Measurements from ENCODE around the gene STRADB. TPM values are rescaled to one million over a fixed set of nuclear protein-coding genes. Genes with fewer than 3 reads are reported as not detected.
"Not testable (repeated sequence)": the region's sequence is repeated elsewhere in the genome, so short reads cannot be mapped to it uniquely, and the experiment has no call there.

STRADB gene
- total RNA-seq, 1 experiment from 2014 or later: 14.1 TPM

DNA sequence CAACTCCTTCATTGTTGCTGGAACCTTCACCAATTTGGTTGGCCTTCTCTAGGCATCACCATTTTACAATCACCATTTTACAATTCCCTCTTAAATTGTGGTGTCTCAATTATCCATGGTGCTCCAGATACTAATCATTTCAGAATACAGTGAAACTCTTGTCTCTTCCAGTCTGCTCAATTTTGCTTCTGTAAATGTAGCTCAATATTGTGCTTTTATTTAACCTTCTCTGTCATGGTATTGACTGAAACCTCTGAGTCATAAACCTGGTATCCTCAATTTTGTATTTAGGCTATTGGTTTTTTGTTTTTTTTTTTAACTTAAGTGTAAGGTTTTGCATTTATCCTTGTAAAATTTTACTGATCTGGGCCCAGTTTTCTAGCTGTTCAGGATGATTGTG is 16.1 kb downstream of the STRADB start:
- no peak for DNase-seq (ENCODE audit: low read depth)

DNA sequence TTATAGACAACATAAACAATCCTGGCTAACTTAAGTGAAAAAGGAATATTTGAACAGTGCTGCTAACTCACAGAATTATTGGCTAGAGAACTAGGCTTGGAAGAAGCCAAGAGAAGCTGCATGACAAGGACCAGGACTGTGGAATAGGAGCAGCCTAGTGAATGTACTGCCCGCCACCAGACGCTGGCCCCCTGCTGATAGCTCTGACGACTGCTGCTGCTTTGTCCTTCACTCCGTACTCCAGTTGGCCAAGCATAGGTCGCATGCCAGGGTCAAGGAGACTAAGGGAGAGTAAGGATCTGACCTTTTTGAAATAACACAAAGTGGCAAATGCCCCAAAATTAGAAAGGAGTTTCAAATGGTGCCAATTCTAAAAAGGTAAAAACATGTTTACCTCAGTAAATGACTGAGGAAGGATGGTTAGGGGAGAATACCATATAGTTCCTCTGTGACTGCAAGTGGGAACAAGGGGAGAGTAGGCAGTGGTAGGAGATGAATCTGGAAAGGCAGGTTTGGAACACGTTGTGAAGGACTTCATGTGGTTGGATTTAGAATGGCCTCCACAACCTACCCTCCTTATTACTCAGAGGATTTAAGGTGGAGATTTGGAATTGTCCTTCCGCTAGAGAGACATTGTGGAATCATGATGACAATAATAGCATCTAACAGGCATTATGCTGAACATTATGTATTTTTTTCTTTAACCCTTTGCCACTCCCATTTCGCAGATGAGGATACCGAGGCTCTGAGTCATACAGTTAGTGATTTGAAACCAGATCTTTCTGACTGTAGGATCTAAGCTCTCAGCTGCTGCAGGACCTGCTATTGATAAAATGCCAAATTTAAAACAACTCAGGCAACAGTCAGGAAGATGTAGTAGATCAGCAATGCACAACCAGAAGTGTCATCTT is 19.5 kb downstream of the STRADB start:
- no peak for DNase-seq (ENCODE audit: low read depth)

DNA sequence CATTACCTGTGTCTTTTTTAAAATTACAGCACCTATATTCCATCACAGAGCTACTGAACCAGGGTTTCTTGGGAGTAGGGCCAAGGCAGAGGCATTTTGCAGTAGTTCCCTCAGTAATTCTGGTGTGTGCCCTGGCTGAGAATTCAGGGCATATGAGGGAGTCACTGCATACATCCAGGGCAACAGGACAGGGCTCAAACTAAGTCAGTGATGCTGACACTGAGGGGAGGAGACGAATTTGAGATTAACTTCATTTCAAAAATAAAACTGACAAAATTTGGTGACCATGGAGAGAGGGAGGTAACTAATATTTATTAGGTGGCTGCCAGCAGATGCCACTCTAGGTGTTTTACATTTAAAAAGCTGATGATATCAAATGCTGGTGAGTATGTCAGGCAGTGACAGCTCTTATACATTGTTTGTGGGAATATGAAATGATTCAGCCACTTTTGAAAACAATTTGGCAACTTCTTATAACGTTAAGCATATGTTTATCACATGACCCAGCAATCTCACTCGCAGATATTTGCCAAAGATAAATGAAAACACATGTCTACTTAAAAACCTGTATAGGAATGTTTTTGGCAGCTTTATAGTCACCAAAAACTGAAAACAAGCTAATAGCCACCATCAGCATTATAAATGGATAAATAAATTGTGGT is 20.3 kb downstream of the STRADB start:
- DNase-seq (ENCODE audit: low read depth): no peak

DNA sequence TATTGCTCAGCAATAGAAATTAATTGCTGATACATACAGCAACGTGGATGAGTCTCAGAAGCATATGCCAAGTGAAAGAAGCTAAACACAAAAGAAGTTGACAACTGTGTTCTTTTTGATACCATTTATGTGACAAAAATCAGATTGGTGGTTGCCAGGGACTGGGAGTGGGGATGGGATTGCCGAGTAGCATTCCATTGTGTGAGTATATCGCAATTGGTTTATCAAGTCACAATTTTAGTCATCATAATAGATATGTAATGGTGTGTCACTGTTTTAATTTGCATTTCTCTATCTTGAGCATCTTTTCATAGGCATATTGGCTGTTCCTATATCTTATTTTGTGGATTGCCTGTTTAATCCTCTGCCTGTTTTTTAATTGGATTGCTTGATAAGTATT is 20.9 kb downstream of the STRADB start:
- DNase-seq (ENCODE audit: low read depth): no peak

DNA sequence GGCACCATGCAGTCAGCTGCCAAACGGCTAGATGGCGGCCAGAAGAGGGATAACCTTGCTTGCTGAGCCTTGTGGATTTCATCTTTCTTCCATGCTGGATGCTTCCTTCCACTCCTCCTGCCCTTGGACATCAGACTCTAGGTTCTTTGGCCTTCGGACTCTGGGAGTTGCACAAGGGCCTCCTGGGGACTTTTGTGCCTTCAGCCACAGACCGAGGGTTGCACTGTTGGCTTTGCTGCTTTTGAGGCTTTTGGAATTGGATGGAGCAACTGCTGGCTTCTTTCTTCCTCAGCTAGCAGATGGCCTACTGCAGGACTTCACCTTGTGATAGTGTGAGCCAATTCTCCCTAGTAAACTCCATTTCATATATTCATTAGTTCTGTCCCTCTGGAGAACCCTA is 31.0 kb downstream of the STRADB start:
- no peak for DNase-seq (ENCODE audit: low read depth)

DNA sequence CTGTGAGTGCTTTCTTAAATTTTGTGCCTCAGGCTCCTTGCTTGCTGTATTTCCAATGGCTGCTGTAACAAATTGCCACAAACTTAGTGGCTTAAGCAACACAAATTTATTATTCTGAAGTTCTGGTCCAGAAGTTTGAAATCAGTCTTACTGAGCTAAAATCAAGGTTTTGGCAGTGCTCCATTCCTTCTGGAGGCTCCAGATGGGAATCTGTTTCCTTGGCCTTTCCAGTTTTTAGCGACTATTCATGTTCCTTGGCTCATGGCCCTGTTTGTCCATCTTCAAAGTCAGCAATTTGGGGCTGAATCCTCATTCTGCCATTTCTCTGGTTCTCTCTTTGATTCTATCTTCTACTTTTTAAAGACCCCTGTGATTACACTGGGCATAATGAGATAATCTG is 31.8 kb downstream of the STRADB start:
- DNase-seq (ENCODE audit: low read depth): no peak

DNA sequence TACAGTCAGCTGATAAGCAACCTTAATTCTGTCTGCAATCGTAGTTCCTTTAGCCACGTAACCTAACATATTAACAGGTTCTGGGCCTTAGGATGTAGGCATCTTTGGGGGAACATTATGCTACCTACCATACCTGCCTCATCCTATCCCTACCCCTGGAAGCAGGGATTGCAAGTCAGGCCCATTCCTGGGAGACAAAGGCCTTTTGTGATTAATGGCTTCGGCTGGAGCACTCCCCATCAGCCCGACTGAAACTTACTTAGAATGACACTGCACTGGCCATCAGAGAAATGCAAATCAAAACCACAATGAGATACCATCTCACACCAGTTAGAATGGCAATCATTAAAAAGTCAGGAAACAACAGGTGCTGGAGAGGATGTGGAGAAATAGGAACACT is 32.2 kb downstream of the STRADB start:
- DNase-seq (ENCODE audit: low read depth): not testable (repeated sequence)

DNA sequence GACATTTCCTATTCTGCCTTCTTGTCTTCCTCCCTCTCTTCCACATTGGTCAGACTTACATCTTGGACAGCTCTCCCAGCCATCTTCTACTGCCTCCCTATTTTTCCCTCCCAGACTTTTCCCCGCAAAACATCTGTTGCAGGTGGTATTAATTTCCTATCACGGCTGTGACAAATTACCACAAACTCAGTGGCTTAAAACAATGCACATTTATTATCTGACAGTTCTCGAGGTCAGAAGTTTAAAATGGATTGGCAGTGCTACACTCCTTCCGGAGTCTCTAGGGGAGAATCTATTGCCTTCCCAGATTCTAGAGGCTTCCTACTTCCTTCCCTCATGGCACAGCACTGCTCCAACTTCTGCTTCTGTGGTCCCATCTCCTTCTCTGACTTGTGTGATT is 33.3 kb downstream of the STRADB start:
- DNase-seq (ENCODE audit: low read depth): no peak

DNA sequence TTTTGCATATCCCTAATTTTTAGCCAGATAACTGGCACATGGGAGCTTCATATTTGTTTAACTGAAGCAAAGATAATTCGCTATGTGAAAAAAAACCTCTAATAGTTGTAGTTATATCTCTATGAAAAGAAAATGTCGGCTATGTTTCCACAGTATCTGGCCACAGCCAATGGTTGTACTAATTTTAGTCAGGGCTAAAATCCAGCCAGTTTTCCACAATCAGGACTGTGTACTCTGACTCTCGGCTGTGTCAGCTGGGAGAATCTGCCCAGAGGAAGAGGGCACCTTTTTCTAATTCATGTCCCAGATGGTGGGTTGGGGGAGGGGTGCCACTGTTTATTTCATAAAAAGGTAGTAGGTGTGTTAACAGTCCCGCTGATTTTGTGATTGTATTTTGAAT is 38.8 kb downstream of the STRADB start:
- DNase-seq (ENCODE audit: low read depth): no peak

DNA sequence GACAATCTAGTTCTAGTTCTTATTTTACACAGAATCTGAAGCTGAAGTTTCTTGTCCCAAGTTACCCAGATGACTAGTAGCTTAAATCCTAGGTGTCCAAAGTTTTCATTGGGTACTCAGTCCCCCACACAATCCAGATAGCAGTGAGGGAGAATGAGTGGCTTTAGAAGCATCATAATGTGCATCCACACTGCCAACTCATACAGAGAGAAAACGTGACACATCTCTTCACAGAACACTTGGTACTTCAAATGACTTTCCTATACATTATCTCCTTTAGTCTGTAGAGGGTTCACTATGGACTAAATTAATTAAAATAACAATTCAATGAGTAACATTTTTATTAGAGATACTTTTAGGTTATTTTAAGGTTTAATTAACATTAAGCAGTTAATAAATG is 45.2 kb downstream of the STRADB start:
- no peak for DNase-seq (ENCODE audit: low read depth)

DNA sequence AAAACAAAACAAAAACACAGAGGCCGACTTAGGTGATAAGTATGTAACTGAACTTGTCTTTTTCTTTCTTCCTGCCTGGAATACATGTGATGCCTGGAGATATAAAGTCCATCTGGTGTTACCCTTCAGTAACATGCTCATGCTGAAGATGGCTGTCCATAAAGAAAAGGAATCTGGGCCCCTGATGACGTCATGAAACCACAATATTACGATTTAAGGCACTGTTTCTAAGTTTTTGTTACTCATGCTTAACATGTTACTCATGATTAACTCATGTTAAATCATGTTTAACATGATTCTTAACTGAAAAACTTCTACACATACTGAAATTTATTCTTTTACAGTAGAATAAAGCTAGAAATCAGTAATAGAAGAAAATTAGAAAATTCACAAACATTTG is 49.0 kb downstream of the STRADB start:
- peak; percentile 16 for DNase-seq (ENCODE audit: low read depth)

DNA sequence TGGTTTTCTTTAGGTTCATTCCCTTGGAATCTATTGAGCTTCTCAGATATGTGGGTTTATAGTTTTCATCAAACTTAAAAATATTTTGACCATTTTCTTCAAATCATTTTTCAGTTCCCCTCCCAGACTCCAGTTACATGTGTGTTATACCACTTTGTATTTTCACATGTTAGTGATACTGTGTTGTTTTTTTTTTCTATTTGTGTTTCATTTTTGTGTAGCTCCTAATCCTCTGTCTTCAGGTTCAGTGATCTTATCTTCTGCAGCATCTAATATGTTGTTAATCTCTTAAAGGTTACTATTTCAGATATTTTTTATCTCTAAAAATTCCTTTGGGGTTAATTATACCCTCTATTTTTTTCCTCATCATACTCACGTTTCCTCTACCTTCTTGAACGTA is 51.2 kb downstream of the STRADB start:
- no peak for DNase-seq (ENCODE audit: low read depth)

DNA sequence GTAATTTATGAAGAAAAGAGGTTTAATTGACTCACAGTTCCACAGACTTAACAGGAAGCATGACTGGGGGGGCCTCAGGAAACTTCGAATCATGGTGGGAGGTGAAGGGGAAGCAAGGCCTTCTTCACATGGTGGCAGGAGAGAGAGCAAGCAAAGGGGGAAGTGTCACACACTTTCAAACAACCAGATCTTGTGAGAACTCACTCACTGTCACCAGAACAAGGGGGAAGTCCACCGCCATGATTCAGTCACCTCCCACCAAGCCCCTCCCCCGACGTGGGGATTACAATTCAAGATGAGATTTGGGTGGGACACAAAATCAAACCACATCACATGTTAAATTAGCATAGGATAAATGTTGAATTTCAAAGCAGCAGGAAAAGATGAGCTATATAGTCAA is 56.2 kb downstream of the STRADB start:
- DNase-seq (ENCODE audit: low read depth): no peak

DNA sequence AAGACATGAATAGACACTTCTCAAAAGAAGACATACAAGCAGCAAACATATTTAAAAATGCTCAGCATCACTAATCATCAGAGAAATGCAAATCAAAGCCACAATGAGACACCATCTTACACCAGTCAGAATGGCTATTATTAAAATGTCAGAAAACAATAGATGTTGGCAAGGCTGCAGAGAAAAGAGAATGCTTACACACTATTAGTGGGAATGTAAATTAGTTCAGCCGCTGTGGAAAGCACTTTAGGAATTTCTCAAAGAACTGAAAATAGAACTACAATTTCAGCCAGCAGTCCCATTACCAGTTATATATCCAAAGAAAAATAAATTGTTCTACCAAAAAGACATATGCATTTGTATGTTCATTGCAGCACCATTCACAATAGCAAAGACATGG is 61.7 kb downstream of the STRADB start:
- no peak for DNase-seq (ENCODE audit: low read depth)

DNA sequence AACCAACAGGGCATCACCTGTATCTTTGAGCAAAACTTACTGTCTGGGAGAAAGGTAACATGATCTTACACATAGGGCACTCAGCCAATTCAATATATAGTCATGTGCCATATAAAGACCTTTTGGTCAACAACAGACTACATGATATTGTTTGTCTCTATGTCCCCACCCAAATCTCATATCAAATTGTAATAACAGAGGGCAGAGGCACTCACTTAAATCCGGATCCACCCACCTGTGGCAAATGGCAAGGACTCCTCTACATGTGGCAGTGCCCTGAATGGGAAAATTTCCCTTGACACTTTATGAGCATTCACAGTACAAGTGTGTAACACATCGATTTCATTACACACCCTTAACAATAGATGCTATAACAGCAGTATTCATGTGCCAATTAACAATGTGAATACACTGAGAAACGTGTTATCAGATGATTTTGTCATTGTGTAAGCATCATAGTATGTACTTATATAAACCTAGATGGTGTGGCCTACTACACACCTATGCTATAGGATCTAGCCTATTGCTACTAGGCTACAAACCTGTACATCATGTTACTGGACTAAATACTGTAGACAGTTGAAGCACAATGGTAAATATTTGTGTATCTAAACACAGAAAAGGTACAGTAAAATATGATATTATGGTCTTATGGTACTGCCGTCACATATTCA is 64.2 kb downstream of the STRADB start:
- DNase-seq (ENCODE audit: low read depth): no peak

DNA sequence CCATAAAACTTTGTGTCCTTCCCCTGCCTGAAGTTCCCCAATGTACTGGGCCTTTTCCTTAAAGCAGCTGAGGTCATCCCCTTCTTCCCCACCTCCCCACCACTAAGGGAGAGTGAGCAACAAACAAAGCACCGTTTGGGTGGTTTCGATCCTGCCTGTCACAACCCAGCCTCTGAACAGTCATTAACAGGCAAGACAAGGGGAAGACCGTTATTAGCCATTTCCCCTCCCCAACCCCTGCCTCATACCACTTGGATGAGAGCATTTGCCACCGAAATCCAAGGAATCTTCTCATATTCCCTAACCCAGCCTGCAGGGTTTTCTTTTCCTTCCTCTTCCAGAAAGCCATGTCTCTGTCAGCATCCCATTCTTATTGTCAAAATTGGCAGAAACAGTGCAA is 65.6 kb downstream of the STRADB start:
- peak; percentile 49 for DNase-seq (ENCODE audit: low read depth)

DNA sequence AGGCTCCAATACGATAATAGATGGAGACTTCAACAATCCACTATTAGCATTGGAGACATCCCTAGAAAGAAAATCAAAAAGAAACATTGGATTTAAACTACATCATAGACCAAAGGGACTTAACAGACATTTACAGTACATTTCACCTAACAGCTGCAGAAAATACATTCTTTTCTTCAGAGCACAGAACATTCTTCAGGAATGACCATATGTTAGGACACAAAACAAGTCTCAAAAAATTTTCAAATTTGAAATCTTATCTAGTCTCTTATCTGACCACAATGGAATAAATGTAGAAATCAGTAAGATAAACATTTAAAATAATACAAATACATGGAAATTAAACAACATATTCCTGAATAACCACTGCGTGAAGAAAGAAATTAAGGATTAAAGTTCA is 68.7 kb downstream of the STRADB start:
- DNase-seq (ENCODE audit: low read depth): no peak

DNA sequence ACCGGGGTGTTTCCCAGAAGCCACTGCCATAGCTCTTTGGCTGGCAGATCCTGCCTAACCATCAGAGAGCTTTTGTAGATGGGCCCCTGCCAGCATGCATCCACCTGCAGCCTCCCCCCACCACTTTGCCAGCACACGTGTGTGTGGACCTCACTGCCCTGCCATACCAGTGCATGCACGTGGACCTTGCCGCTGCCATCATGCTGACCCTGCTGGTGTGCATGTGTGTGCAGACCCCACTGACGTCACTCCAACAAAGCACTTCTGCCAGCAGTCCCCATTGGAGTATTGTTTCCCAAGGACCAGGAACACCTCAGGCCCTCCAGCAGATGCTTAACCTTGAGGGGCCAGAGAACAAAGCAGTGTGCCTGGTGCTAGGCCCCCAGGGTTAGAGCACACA is 71.4 kb downstream of the STRADB start:
- DNase-seq (ENCODE audit: low read depth): no peak

DNA sequence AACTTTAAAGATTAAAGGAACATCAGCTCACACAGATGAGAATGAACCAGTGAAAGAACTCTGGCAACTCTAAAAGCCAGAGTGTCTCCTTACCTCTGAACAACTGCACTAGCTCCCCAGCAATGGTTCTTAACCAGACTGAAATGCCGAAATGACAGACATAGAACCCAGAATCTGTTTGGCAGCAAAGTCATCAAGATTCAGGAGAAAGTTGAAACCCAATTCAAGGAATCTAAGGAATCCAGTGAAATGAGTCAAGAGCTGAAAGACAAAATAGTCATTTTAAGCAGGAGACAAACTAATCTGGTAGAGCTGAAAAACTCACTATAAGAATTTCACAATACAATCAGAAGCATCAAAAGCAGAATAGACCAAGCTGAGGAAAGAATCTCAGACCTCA is 72.0 kb downstream of the STRADB start:
- no peak for DNase-seq (ENCODE audit: low read depth)

Measured in Daoy (cell line).